Embryonic facial prominence (tissue), 1 donor: Measurements from ENCODE around the gene SCYGR4.
"Not testable (repeated sequence)": the region's sequence is repeated elsewhere in the genome, so short reads cannot be mapped to it uniquely, and the experiment has no call there.

Experiments used
- DNase-seq: peaks from one replicate; pipeline ENCODE4 v3.0.0-alpha.2; 2016; ENCODE audit errors: extremely low spot score

SCYGR4 gene

DNA sequence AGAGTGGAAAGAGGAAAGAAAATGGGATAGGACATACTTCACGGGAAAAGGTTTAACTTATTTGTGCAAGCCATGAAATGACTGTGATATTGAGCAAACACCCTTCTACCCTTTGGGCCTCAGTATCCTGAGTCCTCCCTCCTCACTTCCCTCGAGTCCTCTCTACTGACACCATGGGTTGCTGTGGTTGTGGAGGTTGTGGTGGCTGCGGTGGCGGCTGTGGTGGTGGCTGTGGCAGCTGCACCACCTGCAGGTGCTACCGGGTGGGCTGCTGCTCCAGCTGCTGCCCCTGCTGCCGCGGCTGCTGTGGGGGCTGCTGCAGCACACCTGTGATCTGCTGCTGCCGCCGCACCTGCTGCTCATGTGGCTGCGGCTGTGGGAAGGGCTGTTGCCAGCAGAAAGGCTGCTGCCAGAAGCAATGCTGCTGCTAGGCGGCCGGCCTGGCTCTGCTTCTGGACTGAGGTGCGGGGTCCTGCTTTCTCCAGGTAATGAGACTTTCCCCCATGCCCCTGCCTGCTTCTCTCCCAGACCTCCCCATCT lies 49.4 kb downstream of the SCYGR4 start, which contains the start of gene SCYGR5:
TSS of gene SCYGR5 (plus strand) at position 174 of the 540 bp plus-strand sequence. CDS start at position 174, 0 bp downstream.
- DNase-seq: not testable (repeated sequence)
